ENCODE data around the gene MRPS23. TPM values are rescaled to one million over a fixed set of nuclear protein-coding genes. Genes with fewer than 3 reads are reported as not detected.

Gene MRPS23
- total and polyA plus RNA-seq, 10 donors, result 7.3 to 29.2 (median 23.3) TPM

DNA sequence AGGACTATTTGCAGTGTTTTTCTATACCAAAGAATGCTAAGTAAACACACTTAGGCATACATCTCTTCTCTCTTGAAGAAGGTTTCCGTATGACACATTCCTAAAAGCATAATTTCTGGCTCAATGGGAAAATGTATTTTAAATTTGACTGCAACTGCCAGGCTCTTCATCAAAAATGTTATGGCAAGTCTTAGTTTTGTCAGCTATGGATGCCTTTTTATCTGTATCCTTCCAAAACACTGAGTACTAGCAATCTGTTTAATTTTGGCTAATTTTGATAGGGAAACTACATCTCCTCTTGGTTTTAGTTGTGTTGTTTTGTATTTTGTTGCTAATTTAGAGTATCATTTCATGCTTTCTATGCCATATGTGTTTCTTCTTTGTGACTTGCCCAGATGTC is 35.4 kb downstream of the MRPS23 start:
- Histone ChIP-seq H3K4me3 (no peak overlapping the region), H3K9me3 (no peaks in the 10 kb centered on the region), H3K36me3 (no peaks in the 10 kb centered on the region), H3K27ac (no peak overlapping the region), H3K27me3 (replicated peaks in 1 of 7) (peaks cover 0 to 20% (median 0%) of the 10 kb centered on the region in 7 donors), H3K4me1 (peaks cover 7 to 26% (median 20%) of the 10 kb centered on the region in 6 donors)
- intact Hi-C loops (cut with DNase I; ENCODE audit: low total_unique reads), result no loop called here
- WGBS, 5 donors, result 88 to 93% (median 89%) methylated on average over 1 of the region's 1 CpG
- TF ChIP-seq, protein P1, sequence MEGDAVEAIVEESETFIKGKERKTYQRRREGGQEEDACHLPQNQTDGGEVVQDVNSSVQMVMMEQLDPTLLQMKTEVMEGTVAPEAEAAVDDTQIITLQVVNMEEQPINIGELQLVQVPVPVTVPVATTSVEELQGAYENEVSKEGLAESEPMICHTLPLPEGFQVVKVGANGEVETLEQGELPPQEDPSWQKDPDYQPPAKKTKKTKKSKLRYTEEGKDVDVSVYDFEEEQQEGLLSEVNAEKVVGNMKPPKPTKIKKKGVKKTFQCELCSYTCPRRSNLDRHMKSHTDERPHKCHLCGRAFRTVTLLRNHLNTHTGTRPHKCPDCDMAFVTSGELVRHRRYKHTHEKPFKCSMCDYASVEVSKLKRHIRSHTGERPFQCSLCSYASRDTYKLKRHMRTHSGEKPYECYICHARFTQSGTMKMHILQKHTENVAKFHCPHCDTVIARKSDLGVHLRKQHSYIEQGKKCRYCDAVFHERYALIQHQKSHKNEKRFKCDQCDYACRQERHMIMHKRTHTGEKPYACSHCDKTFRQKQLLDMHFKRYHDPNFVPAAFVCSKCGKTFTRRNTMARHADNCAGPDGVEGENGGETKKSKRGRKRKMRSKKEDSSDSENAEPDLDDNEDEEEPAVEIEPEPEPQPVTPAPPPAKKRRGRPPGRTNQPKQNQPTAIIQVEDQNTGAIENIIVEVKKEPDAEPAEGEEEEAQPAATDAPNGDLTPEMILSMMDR (IDR thresholded peaks at IDR 0.05 in 8 of 11, conservative IDR thresholded peaks at IDR 0.05 in 3 of 11), result no peak
- TF ChIP-seq POLR2A (IDR thresholded peaks at IDR 0.05), result no peak
- no peak for TF ChIP-seq POLR2AphosphoS5 (IDR thresholded peaks at IDR 0.05)
- DNase-seq, result no peak

DNA sequence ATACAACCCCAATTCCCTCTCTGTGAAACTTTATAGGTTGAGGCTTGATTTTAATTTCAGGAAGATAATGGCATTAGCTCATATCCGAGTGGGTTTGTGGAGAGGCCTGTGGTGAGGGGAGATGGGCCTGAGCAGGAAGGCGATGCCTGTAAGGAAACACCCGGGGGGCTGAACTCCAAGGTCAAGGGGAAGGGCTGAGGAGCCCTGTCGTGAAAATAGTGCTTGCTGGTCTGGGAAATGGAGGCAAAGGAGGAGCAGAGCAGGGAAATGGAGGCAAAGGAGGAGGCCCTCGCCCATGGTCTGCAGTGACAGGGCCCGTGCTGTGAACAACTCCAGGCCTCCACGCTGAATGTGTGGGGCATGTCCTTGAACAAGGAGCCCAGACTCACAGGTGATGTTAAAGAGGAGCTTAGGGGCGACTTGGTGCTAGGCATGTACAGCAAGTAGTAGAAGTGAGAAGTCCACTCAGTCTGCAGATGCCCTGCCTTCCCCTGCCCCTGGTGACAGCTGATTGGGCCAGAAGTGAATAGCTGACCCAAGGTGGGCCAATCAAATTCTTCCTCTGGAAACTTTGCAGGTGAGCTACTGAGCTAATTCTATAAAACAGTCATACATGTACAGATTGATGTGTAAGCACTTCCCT is 38.1 kb downstream of the MRPS23 start:
- peaks cover 0 to 20% (median 0%) of the 10 kb centered on the region in 7 donors for H3K27me3 ChIP-seq (replicated peaks in 1 of 7)
- H3K4me3 ChIP-seq, result peak overlapping the region in 1 of 8 donors; percentile 37

DNA sequence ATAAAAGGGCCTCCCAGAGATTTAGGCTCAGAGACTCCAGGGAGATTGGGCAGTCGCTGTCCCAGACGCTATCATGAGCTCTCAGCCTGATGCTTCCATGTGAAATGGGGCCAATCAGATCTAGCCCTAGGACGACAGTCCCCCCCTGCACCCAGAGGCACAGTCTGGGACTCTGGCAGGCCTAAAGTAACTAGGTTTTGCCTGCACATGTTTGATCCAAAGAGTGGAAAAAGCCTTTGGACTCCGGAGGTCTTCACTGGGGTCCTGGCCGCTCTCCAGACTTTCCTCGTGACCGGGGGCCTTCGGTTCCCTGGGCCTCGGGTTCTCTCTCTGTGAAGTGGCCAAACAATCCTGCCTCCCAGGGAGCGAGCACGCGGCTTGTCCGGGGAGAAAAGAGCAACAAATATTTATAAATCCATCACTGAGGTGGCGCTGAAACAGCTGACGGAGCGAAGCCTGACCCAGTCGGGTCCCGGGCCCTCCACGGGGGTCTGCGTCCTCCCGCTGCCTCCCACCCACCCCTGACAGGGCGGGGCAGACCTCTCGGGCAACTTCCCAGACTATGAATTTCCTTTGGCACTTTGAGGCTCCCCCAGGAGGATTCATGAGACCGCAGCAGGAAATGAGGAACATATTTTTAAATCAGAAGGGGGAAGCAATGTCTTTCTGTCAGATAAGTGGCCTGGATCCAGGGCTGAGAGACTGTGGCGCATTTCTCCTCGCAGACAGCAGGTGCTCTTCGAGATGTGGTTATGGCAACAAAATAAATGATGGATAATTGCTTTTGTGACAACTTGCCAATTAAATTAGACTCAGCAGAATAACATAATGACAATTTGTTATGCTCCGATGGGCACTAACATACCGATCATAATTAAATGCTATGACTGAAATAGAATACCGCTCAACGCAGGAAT is 38.9 kb downstream of the MRPS23 start:
- 6 to 15% (median 6%) methylated on average over 27 to 31 of the region's 31 CpGs for WGBS, 5 donors
- Histone ChIP-seq H3K9me3 (no peaks in the 10 kb centered on the region), H3K27me3 (replicated peaks in 1 of 7) (peaks cover 0 to 20% (median 0%) of the 10 kb centered on the region in 7 donors), H3K27ac (peak overlapping the region in 7 of 8 donors; percentile 49 to 74 (median 65)), H3K36me3 (no peaks in the 10 kb centered on the region), H3K4me1 (peaks cover 7 to 26% (median 20%) of the 10 kb centered on the region in 6 donors), H3K4me3 (peak overlapping the region in 4 of 8 donors; percentile 3 to 37 (median 20))
- intact Hi-C loops (cut with DNase I; ENCODE audit: low total_unique reads), result no loop called here
- TF ChIP-seq POLR2AphosphoS5 (IDR thresholded peaks at IDR 0.05), result peak; percentile 53 to 79 (median 63)
- TF ChIP-seq POLR2A (IDR thresholded peaks at IDR 0.05), result no peak
- no peak for DNase-seq

More for the DNA sequence above, 38.1 kb downstream of the MRPS23 start:
- peaks cover 7 to 26% (median 20%) of the 10 kb centered on the region in 6 donors for H3K4me1 ChIP-seq
- no peaks in the 10 kb centered on the region for H3K36me3 ChIP-seq
- no peaks in the 10 kb centered on the region for H3K9me3 ChIP-seq
- intact Hi-C loops (cut with DNase I; ENCODE audit: low total_unique reads), result no loop called here
- TF ChIP-seq POLR2AphosphoS5 (IDR thresholded peaks at IDR 0.05) (no peak), POLR2A (IDR thresholded peaks at IDR 0.05) (no peak)
- TF ChIP-seq, protein P1 (IDR thresholded peaks at IDR 0.05 in 8 of 11, conservative IDR thresholded peaks at IDR 0.05 in 3 of 11), result no peak
- peak overlapping the region in 4 of 8 donors; percentile 62 to 71 (median 66) for H3K27ac ChIP-seq
- DNase-seq, result no peak
- 28 to 45% (median 42%) methylated on average over 8 of the region's 8 CpGs for WGBS, 5 donors

DNA sequence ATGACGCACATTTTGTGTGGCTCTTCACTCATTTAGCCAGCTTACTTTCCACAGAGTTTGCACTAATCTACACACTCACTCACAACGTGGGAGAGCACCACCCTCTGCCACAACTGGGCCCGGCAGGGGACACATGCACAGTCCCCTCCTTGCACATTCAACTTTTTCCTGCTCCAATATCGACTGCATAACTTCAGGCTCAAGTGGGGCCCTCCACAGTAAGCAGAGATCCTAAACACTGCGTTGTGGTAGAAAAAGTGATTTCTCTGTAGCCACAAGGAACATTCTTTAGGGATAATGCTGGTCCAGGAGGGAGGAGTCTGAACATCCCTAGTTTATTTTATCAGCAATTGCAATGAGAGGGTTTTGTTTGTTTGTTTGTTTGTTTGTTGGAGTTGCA is 40.0 kb downstream of the MRPS23 start:
- Histone ChIP-seq H3K9me3 (no peaks in the 10 kb centered on the region), H3K27ac (peak overlapping the region in 3 of 8 donors; percentile 55 to 71 (median 68)), H3K36me3 (no peaks in the 10 kb centered on the region), H3K4me1 (peaks cover 7 to 26% (median 20%) of the 10 kb centered on the region in 6 donors), H3K27me3 (replicated peaks in 1 of 7) (peaks cover 0 to 20% (median 0%) of the 10 kb centered on the region in 7 donors), H3K4me3 (no peak overlapping the region)
- no peak for DNase-seq
- no peak for TF ChIP-seq POLR2AphosphoS5 (IDR thresholded peaks at IDR 0.05)
- TF ChIP-seq, protein P1 (IDR thresholded peaks at IDR 0.05 in 8 of 11, conservative IDR thresholded peaks at IDR 0.05 in 3 of 11), result no peak
- TF ChIP-seq POLR2A (IDR thresholded peaks at IDR 0.05), result no peak
- WGBS, 5 donors, result 68 to 87% (median 81%) methylated on average over 5 of the region's 5 CpGs
- intact Hi-C loops (cut with DNase I; ENCODE audit: low total_unique reads), result no loop called here
